Liver (tissue), 2 donors: Measurements from ENCODE around the gene HELZ2.

Experiments
- TF ChIP-seq, protein P1 (sequence below): IDR thresholded peaks from 2 replicates; pipeline ENCODE4 v1.6.1; 2016; ENCODE audit warnings: antibody characterized with exemption, mild to moderate bottlenecking
- TF ChIP-seq, protein P2 (sequence below): fragments of 150-350 bp; IDR thresholded peaks from 2 replicates; pipeline ENCODE4 v1.5.1; 2017; ENCODE audit warnings: improper control_type of control experiment, low read depth, low read length; ENCODE audit not compliant: missing input control
- TF ChIP-seq, protein P3 (sequence below): IDR thresholded peaks from 2 replicates; pipeline ENCODE4 v1.6.1; 2016; ENCODE audit warnings: antibody characterized with exemption
- donor health status: healthy.

DNA sequence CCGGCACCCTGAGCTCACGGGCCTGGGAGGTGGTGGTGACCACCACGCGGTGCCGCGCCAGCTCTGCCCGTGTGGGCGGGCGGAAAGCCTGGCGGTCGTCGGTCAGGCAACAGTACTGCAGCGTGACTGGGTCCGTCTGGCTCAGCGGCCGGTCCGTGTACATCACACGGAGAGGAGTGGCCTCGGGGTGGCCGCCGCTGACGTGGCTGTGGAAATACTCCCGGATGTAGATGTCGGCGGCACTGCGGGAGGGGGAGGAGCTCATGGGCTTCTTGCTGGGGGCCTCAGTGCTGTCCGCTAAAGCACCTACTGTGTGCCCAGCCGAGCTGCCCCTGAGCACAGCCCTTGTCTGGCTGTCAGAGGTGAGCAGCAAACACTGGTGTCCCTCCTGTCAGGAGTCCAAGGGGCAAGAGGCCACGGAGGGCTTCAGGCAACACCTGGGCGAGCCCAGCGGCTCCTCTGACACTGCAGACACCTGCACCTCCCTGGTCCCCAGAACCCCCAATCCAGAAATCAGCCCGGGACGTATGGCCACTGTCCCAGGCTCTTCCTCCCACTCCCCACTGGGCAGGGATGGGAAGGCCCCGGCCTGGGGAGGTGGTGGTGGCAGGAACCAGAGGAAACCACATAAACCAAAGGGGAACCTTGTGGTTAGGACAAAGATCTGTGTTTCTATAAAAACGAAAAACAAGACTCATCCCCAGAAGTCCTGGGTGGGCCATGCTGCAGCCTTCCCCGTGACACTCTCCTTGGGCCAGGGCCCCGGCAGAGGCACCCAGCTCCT lies 6.5 kb downstream of the HELZ2 start:
- TF ChIP-seq, protein P1, sequence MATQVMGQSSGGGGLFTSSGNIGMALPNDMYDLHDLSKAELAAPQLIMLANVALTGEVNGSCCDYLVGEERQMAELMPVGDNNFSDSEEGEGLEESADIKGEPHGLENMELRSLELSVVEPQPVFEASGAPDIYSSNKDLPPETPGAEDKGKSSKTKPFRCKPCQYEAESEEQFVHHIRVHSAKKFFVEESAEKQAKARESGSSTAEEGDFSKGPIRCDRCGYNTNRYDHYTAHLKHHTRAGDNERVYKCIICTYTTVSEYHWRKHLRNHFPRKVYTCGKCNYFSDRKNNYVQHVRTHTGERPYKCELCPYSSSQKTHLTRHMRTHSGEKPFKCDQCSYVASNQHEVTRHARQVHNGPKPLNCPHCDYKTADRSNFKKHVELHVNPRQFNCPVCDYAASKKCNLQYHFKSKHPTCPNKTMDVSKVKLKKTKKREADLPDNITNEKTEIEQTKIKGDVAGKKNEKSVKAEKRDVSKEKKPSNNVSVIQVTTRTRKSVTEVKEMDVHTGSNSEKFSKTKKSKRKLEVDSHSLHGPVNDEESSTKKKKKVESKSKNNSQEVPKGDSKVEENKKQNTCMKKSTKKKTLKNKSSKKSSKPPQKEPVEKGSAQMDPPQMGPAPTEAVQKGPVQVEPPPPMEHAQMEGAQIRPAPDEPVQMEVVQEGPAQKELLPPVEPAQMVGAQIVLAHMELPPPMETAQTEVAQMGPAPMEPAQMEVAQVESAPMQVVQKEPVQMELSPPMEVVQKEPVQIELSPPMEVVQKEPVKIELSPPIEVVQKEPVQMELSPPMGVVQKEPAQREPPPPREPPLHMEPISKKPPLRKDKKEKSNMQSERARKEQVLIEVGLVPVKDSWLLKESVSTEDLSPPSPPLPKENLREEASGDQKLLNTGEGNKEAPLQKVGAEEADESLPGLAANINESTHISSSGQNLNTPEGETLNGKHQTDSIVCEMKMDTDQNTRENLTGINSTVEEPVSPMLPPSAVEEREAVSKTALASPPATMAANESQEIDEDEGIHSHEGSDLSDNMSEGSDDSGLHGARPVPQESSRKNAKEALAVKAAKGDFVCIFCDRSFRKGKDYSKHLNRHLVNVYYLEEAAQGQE: no peak
- TF ChIP-seq, protein P2, sequence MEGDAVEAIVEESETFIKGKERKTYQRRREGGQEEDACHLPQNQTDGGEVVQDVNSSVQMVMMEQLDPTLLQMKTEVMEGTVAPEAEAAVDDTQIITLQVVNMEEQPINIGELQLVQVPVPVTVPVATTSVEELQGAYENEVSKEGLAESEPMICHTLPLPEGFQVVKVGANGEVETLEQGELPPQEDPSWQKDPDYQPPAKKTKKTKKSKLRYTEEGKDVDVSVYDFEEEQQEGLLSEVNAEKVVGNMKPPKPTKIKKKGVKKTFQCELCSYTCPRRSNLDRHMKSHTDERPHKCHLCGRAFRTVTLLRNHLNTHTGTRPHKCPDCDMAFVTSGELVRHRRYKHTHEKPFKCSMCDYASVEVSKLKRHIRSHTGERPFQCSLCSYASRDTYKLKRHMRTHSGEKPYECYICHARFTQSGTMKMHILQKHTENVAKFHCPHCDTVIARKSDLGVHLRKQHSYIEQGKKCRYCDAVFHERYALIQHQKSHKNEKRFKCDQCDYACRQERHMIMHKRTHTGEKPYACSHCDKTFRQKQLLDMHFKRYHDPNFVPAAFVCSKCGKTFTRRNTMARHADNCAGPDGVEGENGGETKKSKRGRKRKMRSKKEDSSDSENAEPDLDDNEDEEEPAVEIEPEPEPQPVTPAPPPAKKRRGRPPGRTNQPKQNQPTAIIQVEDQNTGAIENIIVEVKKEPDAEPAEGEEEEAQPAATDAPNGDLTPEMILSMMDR: no peak
- TF ChIP-seq, protein P3, sequence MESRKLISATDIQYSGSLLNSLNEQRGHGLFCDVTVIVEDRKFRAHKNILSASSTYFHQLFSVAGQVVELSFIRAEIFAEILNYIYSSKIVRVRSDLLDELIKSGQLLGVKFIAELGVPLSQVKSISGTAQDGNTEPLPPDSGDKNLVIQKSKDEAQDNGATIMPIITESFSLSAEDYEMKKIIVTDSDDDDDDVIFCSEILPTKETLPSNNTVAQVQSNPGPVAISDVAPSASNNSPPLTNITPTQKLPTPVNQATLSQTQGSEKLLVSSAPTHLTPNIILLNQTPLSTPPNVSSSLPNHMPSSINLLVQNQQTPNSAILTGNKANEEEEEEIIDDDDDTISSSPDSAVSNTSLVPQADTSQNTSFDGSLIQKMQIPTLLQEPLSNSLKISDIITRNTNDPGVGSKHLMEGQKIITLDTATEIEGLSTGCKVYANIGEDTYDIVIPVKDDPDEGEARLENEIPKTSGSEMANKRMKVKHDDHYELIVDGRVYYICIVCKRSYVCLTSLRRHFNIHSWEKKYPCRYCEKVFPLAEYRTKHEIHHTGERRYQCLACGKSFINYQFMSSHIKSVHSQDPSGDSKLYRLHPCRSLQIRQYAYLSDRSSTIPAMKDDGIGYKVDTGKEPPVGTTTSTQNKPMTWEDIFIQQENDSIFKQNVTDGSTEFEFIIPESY: no peak
